IMR-90 (cell line): ENCODE data around the gene CFAP298. TPM values are rescaled to one million over a fixed set of nuclear protein-coding genes. Genes with fewer than 3 reads are reported as not detected.

ENCODE experiments used
- ATAC-seq: fragments of 200-7000 bp; cut with Tn5 transposase; 2 replicates; pipeline ENCODE4 v1.9.1; 2020; ENCODE audit warnings: low read depth, mild to moderate bottlenecking, moderate library complexity
- BruUV-seq: library from RNA; stranded (reverse); fragments of 400-500 nt; replicated peaks from 2 replicates; lab custom pipeline; 2021; lab: Mats Ljungman, UMichigan
- CTCF ChIA-PET: fragments of 300-600 bp; formaldehyde crosslinking; extraction: SDS; loops from one replicate; lab custom pipeline; 2021; ENCODE audit warnings: antibody characterized with exemption; lab: Yijun Ruan, JAX
- POLR2A ChIA-PET: fragments of 300-600 bp; sonication (Branson Sonifier 250); formaldehyde crosslinking; loops from one replicate; lab custom pipeline; 2022; ENCODE audit warnings: antibody characterized with exemption; ENCODE audit not compliant: unreplicated experiment; lab: Charles Lee
- DNase-seq: peaks from one replicate; pipeline ENCODE4 v3.0.0; 2013
- H2AFZ ChIP-seq: replicated peaks from 2 replicates; pipeline ENCODE3; 2013; ENCODE audit warnings: low read length, mild to moderate bottlenecking; ENCODE audit not compliant: poor library complexity
- H2AK5ac ChIP-seq: 2 replicates; pipeline ENCODE4 v1.6.1; 2013; ENCODE audit warnings: low read depth, low read length, inconsistent platforms
- H2AK9ac ChIP-seq: replicated peaks from 2 replicates; pipeline ENCODE3; 2013; ENCODE audit warnings: mild to moderate bottlenecking, low read depth, low read length, moderate library complexity; ENCODE audit not compliant: poor library complexity
- H2BK120ac ChIP-seq: 2 replicates; pipeline ENCODE4 v1.6.1; 2013; ENCODE audit warnings: low read depth, low read length, inconsistent platforms
- H2BK15ac ChIP-seq: 3 replicates; pipeline ENCODE4 v1.6.1; 2013; ENCODE audit warnings: low read depth, low read length, inconsistent platforms
- H2BK20ac ChIP-seq: 2 replicates; pipeline ENCODE4 v1.6.1; 2013; ENCODE audit warnings: low read depth, mild to moderate bottlenecking, inconsistent platforms, low read length, moderate library complexity
- H2BK5ac ChIP-seq: 2 replicates; pipeline ENCODE4 v1.6.1; 2013; ENCODE audit warnings: mild to moderate bottlenecking, low read depth, low read length, inconsistent platforms; ENCODE audit not compliant: poor library complexity, severe bottlenecking
- H3K14ac ChIP-seq: replicated peaks from 2 replicates; pipeline ENCODE4 v1.6.1; 2013; ENCODE audit warnings: low read depth, low read length, inconsistent platforms
- H3K18ac ChIP-seq: 2 replicates; pipeline ENCODE4 v1.6.1; 2013; ENCODE audit warnings: low read depth, low read length, control low read depth
- H3K23ac ChIP-seq: 2 replicates; pipeline ENCODE4 v1.6.1; 2013; ENCODE audit warnings: low read depth, low read length, inconsistent platforms
- H3K27ac ChIP-seq: 2 replicates; pipeline ENCODE4 v1.5.1; 2013; ENCODE audit warnings: mild to moderate bottlenecking, control low read depth, low read length; ENCODE audit not compliant: insufficient read depth
- H3K27me3 ChIP-seq: 2 replicates; pipeline ENCODE4 v1.6.1; 2013; ENCODE audit warnings: low read length; ENCODE audit not compliant: control insufficient read depth, insufficient read depth
- H3K36me3 ChIP-seq: 2 replicates; pipeline ENCODE4 v1.6.1; 2013; ENCODE audit warnings: low read length, mixed read lengths; ENCODE audit not compliant: control insufficient read depth, insufficient read depth
- H3K4ac ChIP-seq: 2 replicates; pipeline ENCODE4 v1.6.1; 2013; ENCODE audit warnings: low read depth, low read length, inconsistent platforms
- H3K4me1 ChIP-seq: 2 replicates; pipeline ENCODE4 v1.6.1; 2013; ENCODE audit warnings: low read length, mixed read lengths; ENCODE audit not compliant: control insufficient read depth, insufficient read depth
- H3K4me2 ChIP-seq: 2 replicates; pipeline ENCODE4 v1.6.1; 2013; ENCODE audit warnings: low read depth, mild to moderate bottlenecking, control low read depth, low read length, moderate library complexity
- H3K4me3 ChIP-seq: 2 replicates; pipeline ENCODE4 v1.5.1; 2013; ENCODE audit warnings: low read depth, mild to moderate bottlenecking, control low read depth, low read length, moderate library complexity; ENCODE audit not compliant: insufficient read depth
- H3K56ac ChIP-seq: 2 replicates; pipeline ENCODE4 v1.6.1; 2013; ENCODE audit warnings: low read length, inconsistent platforms; ENCODE audit not compliant: insufficient read depth; ENCODE audit errors: extremely low read depth
- H3K79me1 ChIP-seq, 2 experiments: 2 replicates each; pipeline ENCODE4 v1.6.1; 2013; ENCODE audit warnings: low read length in 2 of 2, inconsistent platforms in 1 of 2, low read depth in 1 of 2
- H3K9ac ChIP-seq: 2 replicates; pipeline ENCODE4 v1.6.1; 2013; ENCODE audit warnings: low read depth, low read length, control low read depth
- H3K9me1 ChIP-seq: 2 replicates; pipeline ENCODE4 v1.6.1; 2013; ENCODE audit warnings: low read length, inconsistent platforms; ENCODE audit not compliant: insufficient read depth
- H3K9me3 ChIP-seq: 2 replicates; pipeline ENCODE4 v1.6.1; 2013; ENCODE audit warnings: low read length; ENCODE audit not compliant: control insufficient read depth, insufficient read depth
- H4K20me1 ChIP-seq: 2 replicates; pipeline ENCODE4 v1.6.1; 2013; ENCODE audit warnings: low read length, inconsistent platforms; ENCODE audit not compliant: insufficient read depth
- H4K5ac ChIP-seq: 2 replicates; pipeline ENCODE4 v1.6.1; 2013; ENCODE audit warnings: mild to moderate bottlenecking, low read depth, low read length, control low read depth
- H4K8ac ChIP-seq, 2 experiments: 2 replicates each; pipeline ENCODE4 v1.6.1; 2013; ENCODE audit warnings: low read depth in 2 of 2, low read length in 2 of 2, control low read depth in 1 of 2, inconsistent platforms in 1 of 2
- H4K91ac ChIP-seq: 2 replicates; pipeline ENCODE4 v1.6.1; 2013; ENCODE audit warnings: low read depth, low read length, inconsistent platforms; ENCODE audit not compliant: insufficient read depth
- CEBPB ChIP-seq: IDR thresholded peaks from 2 replicates; pipeline ENCODE4 v1.6.1; 2012; ENCODE audit warnings: low read depth, low read length, improper control_type of control experiment
- CHD1 ChIP-seq: IDR thresholded peaks from 2 replicates; pipeline ENCODE4 v1.6.1; 2012; ENCODE audit warnings: low read depth, low read length, improper control_type of control experiment
- MAZ ChIP-seq: IDR thresholded peaks from 2 replicates; pipeline ENCODE4 v1.6.1; 2012; ENCODE audit warnings: low read depth, mild to moderate bottlenecking, low read length, improper control_type of control experiment, moderate library complexity, borderline replicate concordance
- MXI1 ChIP-seq: IDR thresholded peaks from 2 replicates; pipeline ENCODE4 v1.6.1; 2012; ENCODE audit warnings: low read depth, mild to moderate bottlenecking, low read length, moderate library complexity, borderline replicate concordance
- NFE2L2 ChIP-seq: fragments of 150-350 bp; IDR thresholded peaks from 2 replicates; pipeline ENCODE4 v1.6.1; 2016; ENCODE audit warnings: low read depth, mild to moderate bottlenecking, low read length
- POLR2A ChIP-seq: IDR thresholded peaks from 2 replicates; pipeline ENCODE4 v1.6.1; 2012; ENCODE audit warnings: mild to moderate bottlenecking, low read depth, low read length
- RAD21 ChIP-seq: IDR thresholded peaks from 2 replicates; pipeline ENCODE4 v1.6.1; 2012; ENCODE audit warnings: low read length, improper control_type of control experiment
- SMC3 ChIP-seq: fragments of 150-350 bp; IDR thresholded peaks from 2 replicates; pipeline ENCODE4 v1.6.1; 2016; ENCODE audit warnings: low read depth, mild to moderate bottlenecking, antibody characterized with exemption, low read length, moderate library complexity
- WGBS, 2 experiments: methylation state at CpG; one replicate each; pipeline versions ENCODE4 v1.1.5 to v1.1.7; 2013; ENCODE audit warnings: missing lambda C conversion rate in 2 of 2; ENCODE audit not compliant: insufficient read length in 1 of 2; ENCODE audit errors: extremely low coverage in 2 of 2; 5-methylcytosine and 5-hydroxymethylcytosine counted together
- dilution Hi-C: fragments of 300-500 bp; cut with HindIII; formaldehyde crosslinking; loops from one replicate; pipeline ENCODE4 v1.14.3; 2018; ENCODE audit warnings: low sequenced_read_pairs; ENCODE audit not compliant: unreplicated experiment
- in situ Hi-C: fragments of 300-500 bp; cut with MboI; formaldehyde crosslinking; loops from 3 replicates; pipeline ENCODE4 v1.14.3; 2019; ENCODE audit warnings: low sequenced_read_pairs, inconsistent platforms, mixed read lengths
- intact Hi-C: fragments of 100-400 bp; cut with micrococcal nuclease; formaldehyde crosslinking; loops from 2 replicates; pipeline ENCODE4 v1.10.0; 2022
- polyA plus RNA-seq, 3 experiments: library from polyadenylated mRNA; depleted of rRNA; stranded (reverse); fragments of >200 nt; gene quantifications; 2 replicates each; pipeline ENCODE4 v1.2.3, GENCODE V29; 2012; ENCODE audit warnings: low replicate concordance in 1 of 3
- total RNA-seq: library from RNA; depleted of rRNA; stranded (reverse); fragments of >200 nt; gene quantifications from 2 replicates; pipeline ENCODE4 v1.2.3, GENCODE V29; 2012
- TF ChIP-seq, protein P1 (sequence below): fragments of 150-350 bp; IDR thresholded peaks from 2 replicates; pipeline ENCODE4 v1.6.1; 2016; ENCODE audit warnings: low read depth, mild to moderate bottlenecking, low read length, moderate library complexity, borderline replicate concordance
- TF ChIP-seq, protein P2 (sequence below): fragments of 150-350 bp; IDR thresholded peaks from 2 replicates; pipeline ENCODE4 v1.6.1; 2017; ENCODE audit warnings: mild to moderate bottlenecking, antibody characterized with exemption, low read length, low read depth

Gene CFAP298
- total and polyA plus RNA-seq, 2 of the 4 experiments (the other 2 are of a cell fraction) = 8.1 to 25.7 TPM

DNA sequence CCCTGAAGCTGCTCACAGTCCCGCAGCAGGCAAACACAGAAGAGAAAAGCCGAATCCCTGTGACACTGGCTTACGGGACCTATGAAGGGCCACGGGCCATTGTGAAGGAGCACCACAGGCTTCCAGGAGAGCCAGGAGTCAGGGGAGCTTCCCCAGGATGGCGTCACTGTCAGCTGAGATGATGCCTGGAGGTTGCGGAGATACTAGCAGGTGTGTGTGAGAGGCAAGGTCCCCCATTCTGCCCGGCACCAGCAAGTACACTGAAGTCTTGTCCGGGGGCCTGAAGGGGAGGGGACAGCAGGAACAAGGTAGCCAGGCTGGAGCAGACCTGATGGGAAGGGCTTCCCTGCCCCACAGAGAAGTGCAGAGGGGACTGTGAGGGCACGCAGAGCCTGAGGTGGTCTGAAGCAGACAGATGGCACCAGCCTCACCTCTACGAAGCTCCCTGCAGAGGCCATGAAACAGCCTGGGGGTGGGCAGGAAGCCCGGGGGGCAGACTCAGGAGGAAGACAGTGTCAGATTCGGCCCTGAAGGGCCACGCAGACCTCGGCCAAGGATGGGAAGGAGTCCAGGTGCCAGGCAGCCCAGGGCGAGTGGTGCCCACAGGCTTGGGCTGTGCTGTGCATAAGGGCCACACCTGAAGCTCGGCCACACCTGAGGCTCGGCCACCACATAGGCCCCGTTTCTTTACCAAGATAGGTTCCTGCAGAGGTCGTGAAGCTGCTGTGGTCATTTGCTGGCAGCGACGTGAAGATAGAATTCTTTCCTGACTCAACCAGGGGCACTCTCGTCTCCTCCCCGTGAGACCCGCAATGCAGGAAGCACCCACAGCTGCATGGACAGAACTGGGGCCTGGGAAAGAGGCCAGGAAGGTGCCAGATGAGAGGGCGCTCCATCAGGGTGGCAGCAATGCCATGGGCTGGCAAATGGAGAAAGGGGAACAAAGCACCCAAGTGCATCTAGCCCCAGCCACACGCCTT is 36.9 kb downstream of the CFAP298 start:
- Histone ChIP-seq H2BK5ac (no peak overlapping the region), H3K36me3 (no peaks in the 10 kb centered on the region), H2AK9ac (peak overlapping the region; percentile 55), H4K20me1 (no peaks in the 10 kb centered on the region), H3K18ac (no peak overlapping the region), H3K23ac (no peak overlapping the region), H3K4ac (no peak overlapping the region), H3K9me1 (no peaks in the 10 kb centered on the region), H3K56ac (no peak overlapping the region), H2AK5ac (no peak overlapping the region), H4K91ac (no peak overlapping the region), H3K4me3 (no peak overlapping the region), H2BK20ac (no peak overlapping the region), H3K9me3 (no peaks in the 10 kb centered on the region), H4K8ac (no peak overlapping the region), H2BK15ac (no peak overlapping the region), H4K5ac (no peak overlapping the region), H2AFZ (no peak overlapping the region), H3K4me2 (no peak overlapping the region), H3K9ac (no peak overlapping the region), H3K4me1 (no peaks in the 10 kb centered on the region), H3K27ac (no peak overlapping the region), H3K14ac (no peak overlapping the region), H3K79me1 (no peaks in the 10 kb centered on the region), H2BK120ac (no peak overlapping the region), H3K27me3 (peaks cover 33% of the 10 kb centered on the region)
- POLR2A ChIA-PET = no interaction called here
- BruUV-seq = no TSS peak
- intact Hi-C loops (no loop called here), dilution Hi-C loops (no loop called here), in situ Hi-C loops (loop anchor here (5.0 kb wide), 1 partner anchor 168 kb away; no protein-coding TSS in a partner anchor)
- CTCF ChIA-PET = no interaction called here
- TF ChIP-seq MXI1 (no peak), SMC3 (no peak), POLR2A (no peak), CEBPB (no peak), CHD1 (no peak), NFE2L2 (no peak), MAZ (no peak), RAD21 (no peak)
- TF ChIP-seq, protein P1, sequence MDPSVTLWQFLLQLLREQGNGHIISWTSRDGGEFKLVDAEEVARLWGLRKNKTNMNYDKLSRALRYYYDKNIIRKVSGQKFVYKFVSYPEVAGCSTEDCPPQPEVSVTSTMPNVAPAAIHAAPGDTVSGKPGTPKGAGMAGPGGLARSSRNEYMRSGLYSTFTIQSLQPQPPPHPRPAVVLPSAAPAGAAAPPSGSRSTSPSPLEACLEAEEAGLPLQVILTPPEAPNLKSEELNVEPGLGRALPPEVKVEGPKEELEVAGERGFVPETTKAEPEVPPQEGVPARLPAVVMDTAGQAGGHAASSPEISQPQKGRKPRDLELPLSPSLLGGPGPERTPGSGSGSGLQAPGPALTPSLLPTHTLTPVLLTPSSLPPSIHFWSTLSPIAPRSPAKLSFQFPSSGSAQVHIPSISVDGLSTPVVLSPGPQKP = no peak
- TF ChIP-seq, protein P2, sequence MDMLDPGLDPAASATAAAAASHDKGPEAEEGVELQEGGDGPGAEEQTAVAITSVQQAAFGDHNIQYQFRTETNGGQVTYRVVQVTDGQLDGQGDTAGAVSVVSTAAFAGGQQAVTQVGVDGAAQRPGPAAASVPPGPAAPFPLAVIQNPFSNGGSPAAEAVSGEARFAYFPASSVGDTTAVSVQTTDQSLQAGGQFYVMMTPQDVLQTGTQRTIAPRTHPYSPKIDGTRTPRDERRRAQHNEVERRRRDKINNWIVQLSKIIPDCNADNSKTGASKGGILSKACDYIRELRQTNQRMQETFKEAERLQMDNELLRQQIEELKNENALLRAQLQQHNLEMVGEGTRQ = no peak
- DNase-seq (no peak), ATAC-seq (no peak)
- 80% methylated on average over 18 of the region's 26 CpGs; no CpG with 5 or more reads in 1 of the 2 experiments for WGBS, 2 experiments
